Mucosa of gallbladder (tissue), 1 donor: ENCODE measurements around the gene REEP5. TPM values are rescaled to one million over a fixed set of nuclear protein-coding genes. Genes with fewer than 3 reads are reported as not detected.

Experiments used
- DNase-seq: peaks from one replicate; pipeline ENCODE4 v3.0.0-alpha.2; 2020; ENCODE audit warnings: low spot score
- total RNA-seq: library from RNA; stranded (reverse); gene quantifications from one replicate; pipeline ENCODE4 v1.2.1, GENCODE V29; 2021
- donor health status: DM: no; HTN: no; CAD: no.

The REEP5 gene
- total RNA-seq, 1 donor from 2014 or later = 104 TPM

DNA sequence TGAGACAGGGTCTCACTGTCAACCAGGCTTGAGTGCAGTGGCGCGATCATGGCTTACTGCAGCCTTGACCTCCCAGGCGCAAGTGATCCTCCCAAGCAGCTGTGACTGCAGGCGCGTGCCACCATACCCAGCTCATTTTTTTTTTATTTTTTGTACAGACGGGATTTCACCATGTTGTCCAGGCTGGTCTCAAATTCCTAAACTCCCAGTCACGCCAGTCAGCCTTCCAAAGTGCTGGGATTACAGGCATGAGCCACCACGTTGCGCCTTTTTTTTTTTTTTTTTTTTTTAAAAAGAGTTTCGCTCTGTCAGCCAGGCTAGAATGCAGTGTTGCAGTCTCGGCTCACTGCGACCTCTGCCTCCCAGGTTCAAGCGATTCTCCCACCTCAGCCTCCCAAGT is 88.1 kb downstream of the REEP5 start:
- DNase-seq = no peak

DNA sequence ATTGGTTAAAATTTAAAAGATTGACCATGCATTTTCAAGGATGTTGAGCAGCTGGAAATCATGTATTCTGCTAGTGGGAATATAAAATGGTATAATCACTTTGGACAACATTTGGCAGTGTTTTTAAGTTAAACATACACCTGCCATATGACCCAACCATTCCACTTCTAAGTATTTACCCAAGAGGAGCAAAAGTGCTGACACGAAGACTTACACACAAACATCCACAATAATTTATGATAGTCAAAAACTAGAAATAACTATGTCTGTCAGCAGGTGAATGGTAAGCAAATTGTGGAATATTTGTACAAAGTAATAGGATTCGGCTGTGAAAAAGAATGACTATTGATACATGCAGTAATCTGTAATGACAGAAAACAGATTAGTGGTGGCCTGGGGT is 91.6 kb downstream of the REEP5 start:
- DNase-seq = no peak

Other genes starting within 250 kb of the REEP5 start
- gene APC, start 184.3 kb downstream of the REEP5 start, total RNA-seq = 39.1 TPM
- 31.8 TPM for gene SRP19, start 60.9 kb downstream of the REEP5 start, total RNA-seq
- 42.5 TPM for gene DCP2, start 54.6 kb upstream of the REEP5 start, total RNA-seq